Tibial nerve (tissue), 4 donors: ENCODE results near the gene AKNA.

Experiments used
- CTCF ChIP-seq, 5 experiments: fragments of 200-600 bp in 3 of 5; fragments of 450-650 bp in 2 of 5; sonication (generic) in 3 of 5; IDR thresholded peaks; one replicate each; pipeline ENCODE4 v1.5.1; 2016 to 2019; ENCODE audit warnings: antibody characterized with exemption in 5 of 5, mild to moderate bottlenecking in 3 of 5, moderate library complexity in 2 of 5
- EP300 ChIP-seq, 2 donors: sonication (generic); formaldehyde crosslinking; IDR thresholded peaks; one replicate each; pipeline ENCODE4 v1.6.1; 2017; ENCODE audit warnings: antibody characterized with exemption in 2 of 2, mild to moderate bottlenecking in 1 of 2
- POLR2A ChIP-seq, 2 donors: fragments of 450-650 bp; IDR thresholded peaks; one replicate each; pipeline ENCODE4 v1.6.1; 2017; ENCODE audit warnings: antibody characterized with exemption in 2 of 2, mild to moderate bottlenecking in 2 of 2, moderate library complexity in 2 of 2

GRCh38 chr9:114344692-114345091, 43.1 kb downstream of the AKNA start:
- no peak for TF ChIP-seq CTCF (IDR thresholded peaks at IDR 0.05)
- TF ChIP-seq POLR2A (IDR thresholded peaks at IDR 0.05) = no peak
- TF ChIP-seq EP300 (IDR thresholded peaks at IDR 0.05) = no peak
